ENCODE data around the gene MICAL3. TPM values are rescaled to one million over a fixed set of nuclear protein-coding genes. Genes with fewer than 3 reads are reported as not detected.
"Not testable (repeated sequence)": the region's sequence is repeated elsewhere in the genome, so short reads cannot be mapped to it uniquely, and the experiment has no call there.

MICAL3 gene
- polyA plus RNA-seq, 12 donors, result 25.7 to 58.7 (median 41.3) TPM; not detected in 1

GRCh38 chr22:17764036-17764435, 260.3 kb downstream of the MICAL3 start:
- DNase-seq, result no peak

- DNase-seq, result not testable (repeated sequence)
Measured at GRCh38 chr22:17763442-17763841, 260.9 kb downstream of the MICAL3 start.

GRCh38 chr22:17761138-17761488, 263.2 kb downstream of the MICAL3 start:
- DNase-seq, result no peak

- no peak for DNase-seq
Measured at GRCh38 chr22:17754233-17754925, 270.0 kb downstream of the MICAL3 start.

GRCh38 chr22:17753401-17753989, 270.9 kb downstream of the MICAL3 start:
- DNase-seq, result no peak

GRCh38 chr22:17751596-17751995, 272.8 kb downstream of the MICAL3 start:
- DNase-seq, result no peak

GRCh38 chr22:17749605-17750395, 274.6 kb downstream of the MICAL3 start:
- no peak for DNase-seq

GRCh38 chr22:17748555-17749353, 275.6 kb downstream of the MICAL3 start:
- DNase-seq, result no peak

GRCh38 chr22:17746916-17747315, 277.4 kb downstream of the MICAL3 start:
- DNase-seq, result no peak

GRCh38 chr22:17744430-17744829, 279.9 kb downstream of the MICAL3 start:
- no peak for DNase-seq

GRCh38 chr22:17743661-17744411, 280.5 kb downstream of the MICAL3 start:
- DNase-seq, result no peak

- DNase-seq, result peak; percentile 53
Measured at GRCh38 chr22:17742527-17742902, 281.8 kb downstream of the MICAL3 start.

GRCh38 chr22:17741866-17742526, 282.4 kb downstream of the MICAL3 start:
- DNase-seq, result no peak

GRCh38 chr22:17739196-17739975, 285.0 kb downstream of the MICAL3 start:
- DNase-seq, result no peak

- no peak for DNase-seq
Measured at GRCh38 chr22:17738386-17739128, 285.8 kb downstream of the MICAL3 start.
